DMS 273 (cell line): ENCODE results near the gene ADAMTS2.

ENCODE experiments used
- DNase-seq: peaks from one replicate; lab custom pipeline; 2025; ENCODE audit not compliant: unreplicated experiment; lab: John Stamatoyannopoulos, UW

The ADAMTS2 gene

GRCh38 chr5:179373101-179373934, 28.1 kb upstream of the ADAMTS2 start:
- DNase-seq = peak; percentile 83

GRCh38 chr5:179371681-179372680, 26.7 kb upstream of the ADAMTS2 start:
- DNase-seq = peak; percentile 98

- DNase-seq = no peak
Measured at GRCh38 chr5:179371121-179371510, 25.9 kb upstream of the ADAMTS2 start.

GRCh38 chr5:179370490-179371120, 25.3 kb upstream of the ADAMTS2 start:
- peak; percentile 29 for DNase-seq

GRCh38 chr5:179369530-179369884, 24.2 kb upstream of the ADAMTS2 start:
- no peak for DNase-seq

GRCh38 chr5:179368806-179369529, 23.7 kb upstream of the ADAMTS2 start:
- DNase-seq = peak; percentile 64

GRCh38 chr5:179368126-179368805, 23.0 kb upstream of the ADAMTS2 start:
- DNase-seq = no peak

- no peak for DNase-seq
Measured at GRCh38 chr5:179367491-179367890, 22.2 kb upstream of the ADAMTS2 start.

- no peak for DNase-seq
Measured at GRCh38 chr5:179362355-179362754, 17.1 kb upstream of the ADAMTS2 start.

- DNase-seq = no peak
Measured at GRCh38 chr5:179361037-179361603, 15.9 kb upstream of the ADAMTS2 start.

GRCh38 chr5:179357031-179357430, 11.8 kb upstream of the ADAMTS2 start:
- DNase-seq = peak; percentile 53

- no peak for DNase-seq
Measured at GRCh38 chr5:179355976-179356974, 11.0 kb upstream of the ADAMTS2 start.

GRCh38 chr5:179354305-179354882, 9.1 kb upstream of the ADAMTS2 start:
- no peak for DNase-seq

GRCh38 chr5:179348843-179349242, 3.6 kb upstream of the ADAMTS2 start:
- peak; percentile 56 for DNase-seq

GRCh38 chr5:179348011-179348530, 2.8 kb upstream of the ADAMTS2 start:
- no peak for DNase-seq

- no peak for DNase-seq
Measured at GRCh38 chr5:179347581-179347980, 2.3 kb upstream of the ADAMTS2 start.

- no peak for DNase-seq
Measured at GRCh38 chr5:179346875-179347274, 1.6 kb upstream of the ADAMTS2 start.

- DNase-seq = no peak
Measured at GRCh38 chr5:179346401-179346800, 1.1 kb upstream of the ADAMTS2 start.
